Measurements from ENCODE around the gene BNIP3. TPM values are rescaled to one million over a fixed set of nuclear protein-coding genes. Genes with fewer than 3 reads are reported as not detected.

The BNIP3 gene
- polyA plus RNA-seq, 3 donors = 3.2 to 7.2 (median 4.6) TPM

GRCh38 chr10:132020456-132020855, 38.7 kb upstream of the BNIP3 start:
- no peaks in the 10 kb centered on the region for H3K9me3 ChIP-seq (replicated peaks in 1 of 2; ENCODE audit: control insufficient read depth in 1 of 2, insufficient read depth in 1 of 2, low read length in 2 of 2)
- H3K27me3 Mint-ChIP-seq (ENCODE audit: low read depth in 3 of 3) = peaks cover 15 to 25% (median 24%) of the 10 kb centered on the region in 3 donors
- H3K4me3 ChIP-seq (replicated peaks in 1 of 3; ENCODE audit: low read depth in 2 of 3, low read length in 3 of 3) = no peak overlapping the region
- WGBS (ENCODE audit: insufficient coverage) = 79% methylated on average over 13 of the region's 13 CpGs
- no peak overlapping the region for H3K27ac ChIP-seq (ENCODE audit: low read depth in 1 of 2, low read length in 2 of 2)
- no peaks in the 10 kb centered on the region for H3K9me3 Mint-ChIP-seq
- H3K9ac ChIP-seq (ENCODE audit: insufficient read depth, low read length, poor library complexity, severe bottlenecking) = no peak overlapping the region
- no peaks in the 10 kb centered on the region for H3K36me3 Mint-ChIP-seq
- no peak for DNase-seq
- H3K36me3 ChIP-seq (replicated peaks in 1 of 2; ENCODE audit: control insufficient read depth in 1 of 2, insufficient read depth in 2 of 2, low read length in 2 of 2) = no peaks in the 10 kb centered on the region
- no peak overlapping the region for H2AFZ ChIP-seq (ENCODE audit: insufficient read depth, low read depth, low read length, poor library complexity, severe bottlenecking)
- peaks cover 0 to 16% of the 10 kb centered on the region in 2 donors for H3K27me3 ChIP-seq (ENCODE audit: control insufficient read depth in 2 of 2, insufficient read depth in 2 of 2, low read length in 2 of 2)
- peaks cover 0 to 7% of the 10 kb centered on the region in 2 donors for H3K4me1 ChIP-seq (ENCODE audit: control insufficient read depth in 1 of 2, insufficient read depth in 2 of 2, low read length in 2 of 2)
- H3K4me2 ChIP-seq (replicated peaks; ENCODE audit: extremely low read depth, low read length, poor library complexity, severe bottlenecking) = no peak overlapping the region
- H4K20me1 ChIP-seq (ENCODE audit: insufficient read depth, low read length) = no peaks in the 10 kb centered on the region
- peaks cover 8% of the 10 kb centered on the region for H3K4me1 Mint-ChIP-seq
- H3K79me2 ChIP-seq (ENCODE audit: insufficient read depth, low read length) = no peaks in the 10 kb centered on the region
- TF ChIP-seq CTCF (IDR thresholded peaks at IDR 0.05) = no peak
- H3K4me3 Mint-ChIP-seq = no peak overlapping the region
- no peak overlapping the region for H3K27ac Mint-ChIP-seq
- intact Hi-C loops (cut with micrococcal nuclease) = loop anchor here in 1 of 2 donors (5.0 kb wide), 1 partner anchor 133 kb away; no protein-coding TSS in a partner anchor

- Mint-ChIP-seq H3K27ac (no peak overlapping the region), H3K9me3 (no peaks in the 10 kb centered on the region), H3K4me3 (no peak overlapping the region), H3K36me3 (no peaks in the 10 kb centered on the region), H3K27me3 (ENCODE audit: low read depth in 3 of 3) (peaks cover 14 to 18% (median 15%) of the 10 kb centered on the region in 3 donors), H3K4me1 (peaks cover 8% of the 10 kb centered on the region)
- peaks cover 0 to 10% of the 10 kb centered on the region in 2 donors for H3K27me3 ChIP-seq (ENCODE audit: control insufficient read depth in 2 of 2, insufficient read depth in 2 of 2, low read length in 2 of 2)
- no peaks in the 10 kb centered on the region for H3K9me3 ChIP-seq (replicated peaks in 1 of 2; ENCODE audit: control insufficient read depth in 1 of 2, insufficient read depth in 1 of 2, low read length in 2 of 2)
- TF ChIP-seq CTCF (IDR thresholded peaks at IDR 0.05) = no peak
- H4K20me1 ChIP-seq (ENCODE audit: insufficient read depth, low read length) = no peaks in the 10 kb centered on the region
- no peak overlapping the region for H3K4me2 ChIP-seq (replicated peaks; ENCODE audit: extremely low read depth, low read length, poor library complexity, severe bottlenecking)
- no peak overlapping the region for H2AFZ ChIP-seq (ENCODE audit: insufficient read depth, low read depth, low read length, poor library complexity, severe bottlenecking)
- H3K9ac ChIP-seq (ENCODE audit: insufficient read depth, low read length, poor library complexity, severe bottlenecking) = no peak overlapping the region
- 95% methylated on average over 7 of the region's 7 CpGs for WGBS (ENCODE audit: insufficient coverage)
- no peaks in the 10 kb centered on the region for H3K36me3 ChIP-seq (replicated peaks in 1 of 2; ENCODE audit: control insufficient read depth in 1 of 2, insufficient read depth in 2 of 2, low read length in 2 of 2)
- intact Hi-C loops (cut with micrococcal nuclease) = no loop called here
- no peak for DNase-seq
- no peak overlapping the region for H3K27ac ChIP-seq (ENCODE audit: low read depth in 1 of 2, low read length in 2 of 2)
- H3K4me3 ChIP-seq (replicated peaks in 1 of 3; ENCODE audit: low read depth in 2 of 3, low read length in 3 of 3) = no peak overlapping the region
- H3K79me2 ChIP-seq (ENCODE audit: insufficient read depth, low read length) = no peaks in the 10 kb centered on the region
- peaks cover 0 to 7% of the 10 kb centered on the region in 2 donors for H3K4me1 ChIP-seq (ENCODE audit: control insufficient read depth in 1 of 2, insufficient read depth in 2 of 2, low read length in 2 of 2)
Observed at GRCh38 chr10:132019366-132019765, 37.6 kb upstream of the BNIP3 start.

All from CD14-positive monocyte (primary cell).